Lung microvascular endothelial cell (primary cell): ENCODE measurements around the gene CNPY1. TPM values are rescaled to one million over a fixed set of nuclear protein-coding genes. Genes with fewer than 3 reads are reported as not detected.
"Not testable (repeated sequence)": the region's sequence is repeated elsewhere in the genome, so short reads cannot be mapped to it uniquely, and the experiment has no call there.

Experiments
- DNase-seq, 2 donors: peaks; one replicate each; pipeline versions ENCODE4 v3.0.0 to v3.0.0-alpha.2; 2010; ENCODE audit warnings: low read depth in 2 of 2
- total RNA-seq: library from RNA; depleted of rRNA; stranded (reverse); fragments of >200 nt; gene quantifications from 2 replicates; pipeline ENCODE4 v1.2.1, GENCODE V29; 2014

Gene CNPY1
- total RNA-seq, 1 donor from 2014 or later: not detected

DNA sequence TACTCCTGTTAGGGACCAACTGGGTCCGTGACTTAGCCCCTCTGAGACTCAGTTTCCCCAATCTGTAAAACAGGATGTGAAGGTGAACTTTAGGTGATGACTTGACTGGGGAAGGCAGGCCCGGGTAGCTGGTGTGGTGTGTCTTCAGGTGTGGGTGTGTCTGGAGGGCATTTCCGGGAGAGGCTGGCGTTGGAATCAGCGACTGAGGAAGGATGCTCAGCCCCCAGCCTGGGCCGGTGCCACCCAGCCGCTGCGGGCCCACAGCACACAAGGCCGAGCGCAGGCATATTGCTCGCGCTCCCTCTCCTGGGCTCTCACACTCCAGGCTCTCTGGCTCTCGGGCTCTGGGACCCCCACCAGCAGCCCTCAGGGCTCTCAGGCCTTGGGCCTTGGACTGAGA is 31.7 kb upstream of the CNPY1 start:
- DNase-seq: no peak

DNA sequence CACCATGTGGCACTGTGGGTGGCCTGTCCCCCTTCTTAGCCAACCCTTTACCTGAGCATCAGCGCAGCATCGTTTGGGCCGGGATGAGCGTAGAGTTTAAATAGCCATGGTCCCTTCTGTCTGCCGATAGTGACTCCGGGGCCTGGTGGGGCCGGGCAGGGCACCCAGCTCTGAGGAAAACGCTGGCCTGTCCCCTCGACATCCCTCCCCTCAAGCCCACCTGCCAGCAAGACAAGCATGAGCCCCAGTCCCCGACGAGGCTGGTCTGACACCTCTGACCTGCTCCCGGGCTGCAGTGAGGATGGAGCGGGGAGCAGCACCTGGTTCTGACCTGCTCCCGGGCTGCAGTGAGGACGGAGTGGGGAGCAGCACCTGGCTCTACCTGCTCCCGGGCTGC is 31.1 kb upstream of the CNPY1 start:
- no peak for DNase-seq

DNA sequence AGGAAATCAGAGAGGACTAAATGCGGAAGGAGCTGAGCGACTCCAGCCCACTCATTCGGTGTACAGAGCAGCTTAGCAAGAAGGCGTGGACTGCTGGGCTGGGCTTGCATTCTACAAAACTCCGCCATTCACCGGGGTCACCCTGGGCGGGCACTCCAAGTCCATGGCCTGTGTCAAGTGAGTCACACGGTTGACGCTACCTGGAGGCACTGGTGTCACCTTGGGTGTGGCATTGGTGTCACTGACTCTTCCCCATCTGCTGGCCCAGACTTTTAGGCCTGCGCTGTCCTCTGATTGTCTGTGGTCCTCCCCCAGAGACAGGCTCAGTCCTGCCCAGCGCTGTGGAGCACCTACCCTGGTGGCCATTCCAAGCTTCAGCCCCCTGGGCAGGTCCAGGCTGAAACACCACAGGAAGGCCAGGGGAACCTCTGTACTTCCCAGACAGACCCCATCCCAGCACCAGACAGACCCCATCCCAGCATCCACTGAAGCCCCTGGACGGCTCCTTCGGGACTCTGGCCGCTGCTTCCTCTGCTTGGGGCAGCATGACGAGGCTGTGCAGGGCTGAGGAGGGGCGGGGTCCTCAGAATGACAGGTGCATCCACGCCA is 30.6 kb upstream of the CNPY1 start:
- DNase-seq: no peak

DNA sequence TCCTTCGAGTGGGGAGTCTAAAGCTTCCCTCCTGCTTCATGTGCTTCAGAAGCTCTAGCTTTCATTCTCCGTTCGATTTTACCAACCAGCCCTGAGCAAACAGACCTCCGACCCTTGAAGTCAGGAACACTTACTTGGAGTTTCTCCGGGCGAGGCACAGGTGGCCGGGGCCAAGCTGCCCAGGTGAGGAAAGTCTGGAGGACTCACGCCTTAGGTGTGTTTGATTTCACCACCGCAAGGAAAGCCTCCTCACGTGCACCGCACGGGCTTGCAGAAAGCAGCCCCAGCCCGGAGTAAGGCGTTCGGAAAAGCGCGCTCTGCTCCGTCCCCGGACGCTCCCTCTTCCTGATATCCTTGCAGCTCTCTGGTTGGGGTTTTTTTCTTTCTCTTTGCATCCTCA is 30.1 kb upstream of the CNPY1 start:
- no peak for DNase-seq

DNA sequence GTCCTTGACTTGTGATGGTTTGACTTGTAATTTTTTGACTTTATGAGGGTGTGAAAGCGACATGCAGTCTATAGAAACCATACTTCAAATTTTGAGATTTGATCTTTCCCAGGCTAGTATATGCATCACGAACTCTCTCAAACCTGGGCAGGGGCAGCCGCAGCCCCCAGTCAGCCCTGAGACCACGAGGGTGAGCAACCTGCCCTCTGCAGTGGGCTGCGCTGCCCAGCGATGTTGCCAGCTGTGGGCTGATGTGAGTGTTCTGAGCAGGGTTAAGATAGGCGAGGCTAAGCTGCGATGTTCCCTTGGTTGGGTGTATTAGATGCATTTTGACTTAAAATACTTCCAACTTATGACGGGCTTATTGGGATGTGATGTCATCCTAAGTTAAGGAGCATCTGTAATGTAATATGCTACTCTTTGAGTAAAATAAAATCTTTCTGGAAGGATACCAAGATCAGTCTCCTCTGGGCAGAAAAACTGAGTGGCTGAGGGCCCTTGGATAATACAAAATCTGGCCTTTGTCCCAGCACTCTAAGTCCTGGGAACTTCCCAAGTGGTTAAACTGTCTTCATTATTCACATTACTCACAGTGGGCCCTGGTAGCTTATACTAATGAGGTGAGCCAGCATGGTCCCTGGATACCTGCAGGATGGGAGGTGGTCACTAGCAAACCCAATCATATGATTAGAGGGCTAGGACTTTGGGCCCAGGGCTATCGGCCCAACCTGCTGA is 28.4 kb upstream of the CNPY1 start:
- no peak for DNase-seq

DNA sequence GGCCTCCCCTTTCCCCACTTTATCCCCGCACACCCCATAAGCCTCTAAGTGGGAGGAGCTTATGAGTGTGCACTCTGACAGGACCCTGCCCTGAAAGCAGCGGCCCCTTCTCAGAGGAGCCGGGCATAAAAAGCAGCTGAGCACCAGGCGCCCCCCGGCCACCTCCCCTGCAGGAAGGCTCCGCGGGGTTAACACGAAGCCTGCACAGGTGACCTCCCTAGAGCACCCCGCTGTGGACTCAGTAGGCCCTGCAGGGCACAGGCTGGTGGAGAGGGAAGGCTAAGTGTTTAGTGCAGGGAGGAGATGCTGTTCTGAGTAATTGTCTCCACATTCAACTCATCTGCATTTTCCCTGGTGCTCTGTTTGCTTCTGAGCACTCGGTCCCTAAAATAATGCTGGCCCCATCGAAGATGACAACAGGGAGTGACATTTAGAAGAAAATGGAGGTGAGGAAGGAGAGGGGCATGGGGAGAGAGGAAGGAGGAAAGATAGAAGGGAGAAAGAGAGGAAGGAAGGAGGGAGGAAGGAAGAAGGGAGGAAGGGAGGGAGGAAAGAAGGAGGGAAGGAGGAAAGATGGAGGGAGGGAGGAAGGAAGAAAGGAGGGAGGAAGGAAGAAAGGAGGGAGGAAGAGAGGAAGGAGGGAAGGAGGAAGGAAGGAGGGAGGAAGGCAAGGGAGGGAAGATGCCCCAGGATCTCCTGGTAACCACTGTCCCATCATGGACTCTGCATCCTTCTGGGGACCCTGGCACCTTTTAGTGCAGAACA is 25.4 kb upstream of the CNPY1 start:
- DNase-seq: no peak

DNA sequence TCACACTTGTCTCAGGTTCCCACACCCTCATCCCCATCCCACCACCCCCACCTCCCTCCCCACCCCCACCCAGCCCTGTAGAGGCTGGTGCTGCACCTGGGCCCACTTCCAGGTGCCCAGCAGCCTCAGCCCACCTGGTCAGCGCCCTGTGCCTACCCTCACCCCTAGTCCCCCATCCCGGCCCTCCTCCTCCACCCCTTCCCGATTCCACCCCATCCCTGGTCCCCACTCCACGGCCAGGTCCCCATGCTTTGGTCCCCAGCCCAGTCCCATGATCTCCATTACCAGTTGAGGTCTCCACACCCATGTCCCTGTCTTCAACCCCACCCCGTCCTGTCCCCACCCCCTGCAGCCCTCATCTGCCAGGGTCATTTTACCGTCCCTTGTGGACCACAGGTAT is 24.6 kb upstream of the CNPY1 start:
- DNase-seq: no peak

DNA sequence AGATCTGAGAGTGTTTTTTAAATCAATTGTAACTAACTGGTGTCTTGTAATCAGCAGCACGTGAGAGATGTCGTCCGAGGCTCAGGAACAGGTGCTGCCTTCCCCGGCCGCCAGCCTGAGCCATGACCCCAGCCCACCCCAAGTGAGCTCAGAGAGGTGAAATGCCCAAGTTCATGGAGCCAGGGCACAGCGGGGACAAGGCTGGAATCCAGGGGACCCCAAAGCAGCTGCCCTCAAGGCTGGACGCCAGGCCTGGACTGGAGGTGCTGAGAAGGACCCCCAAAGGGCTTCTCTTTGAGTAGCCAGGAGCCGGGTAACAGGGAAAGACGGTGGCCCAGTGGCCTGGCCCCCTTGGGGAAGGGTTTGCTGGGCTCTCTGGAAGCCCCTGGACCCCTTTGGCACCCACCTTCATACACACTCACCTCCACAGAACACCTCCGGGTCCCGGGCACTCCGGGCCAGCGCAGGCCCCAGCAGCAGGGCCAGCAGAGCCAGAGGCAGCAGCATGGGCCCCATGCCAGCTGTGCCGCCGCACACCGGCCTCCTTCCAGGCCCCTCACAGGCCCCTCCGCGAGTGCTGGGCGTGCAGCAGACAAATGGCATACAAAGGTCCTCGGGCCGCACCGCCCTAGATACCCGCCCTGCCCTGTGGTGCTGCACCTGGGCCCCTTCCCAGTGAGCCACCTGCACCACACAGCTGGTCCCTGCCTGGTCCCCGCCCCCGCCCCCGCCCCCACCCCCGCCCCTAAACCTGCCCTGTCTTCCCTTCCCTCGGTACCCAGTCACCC is 24.0 kb upstream of the CNPY1 start:
- no peak for DNase-seq

DNA sequence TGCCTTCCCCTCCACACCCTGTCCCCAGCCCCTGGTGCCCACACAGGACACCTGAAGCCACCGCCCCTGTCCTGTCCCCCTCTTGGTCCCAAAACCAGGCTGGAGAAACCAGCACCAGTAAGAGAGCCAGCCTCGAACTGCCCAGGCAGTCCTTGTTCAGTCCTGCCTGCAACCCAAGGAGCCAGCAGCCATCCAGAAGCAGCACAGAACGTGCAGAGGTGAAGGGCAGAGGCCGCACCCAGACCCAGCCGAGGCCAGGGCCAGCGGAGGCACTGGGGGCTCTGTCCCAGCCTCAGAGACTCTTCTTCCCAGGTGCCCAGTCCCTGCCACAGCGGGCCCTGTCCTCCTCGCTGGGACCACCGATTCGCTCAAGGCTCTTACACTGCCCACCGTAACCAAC is 23.3 kb upstream of the CNPY1 start:
- no peak for DNase-seq

DNA sequence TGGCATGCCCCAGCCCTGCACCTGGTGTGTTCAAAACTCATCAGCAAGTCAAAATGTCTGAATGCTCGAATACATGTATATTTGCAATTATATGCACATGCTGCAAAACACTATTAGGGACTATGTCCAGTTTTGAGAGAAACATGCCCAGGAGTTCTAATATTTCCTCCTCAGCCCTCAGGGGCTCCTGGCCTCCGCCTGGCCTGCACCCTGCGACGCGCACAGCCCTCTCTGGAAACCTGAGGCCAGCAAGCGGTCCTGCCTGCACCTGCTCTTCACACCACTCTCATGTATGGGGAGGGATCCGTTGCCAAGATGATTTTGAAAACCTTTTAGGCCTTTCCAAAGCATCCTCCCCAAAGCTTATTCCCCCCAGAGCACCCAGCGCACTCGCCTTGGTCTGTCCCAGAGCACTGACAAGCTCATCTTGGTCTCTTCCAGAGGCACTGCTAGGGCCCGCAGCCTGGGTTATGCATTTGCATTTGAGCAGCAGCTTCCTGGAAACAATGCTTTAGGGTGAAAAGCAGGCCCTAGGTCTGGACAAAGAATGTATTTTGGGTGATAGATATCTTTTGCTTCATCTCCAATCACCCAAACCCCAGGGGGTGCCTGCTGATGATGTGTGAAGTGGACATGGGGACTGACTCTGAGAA is 22.6 kb upstream of the CNPY1 start:
- no peak for DNase-seq

DNA sequence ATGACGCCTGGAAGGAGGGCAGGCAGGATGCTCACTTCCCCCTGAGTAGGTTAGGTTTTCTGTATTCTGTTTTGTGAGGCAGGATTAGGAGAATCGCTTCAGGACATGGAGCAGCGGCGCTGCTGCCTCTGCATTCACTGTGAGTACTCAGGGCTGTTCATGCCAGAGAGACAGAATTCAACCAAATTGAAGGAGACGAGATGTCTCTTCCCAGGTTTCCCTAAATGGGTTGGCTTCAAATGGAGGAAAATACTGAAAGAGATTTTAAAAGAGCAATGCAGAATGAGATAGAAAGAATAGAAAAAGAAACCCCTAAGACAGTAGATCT is 21.9 kb upstream of the CNPY1 start:
- no peak for DNase-seq

DNA sequence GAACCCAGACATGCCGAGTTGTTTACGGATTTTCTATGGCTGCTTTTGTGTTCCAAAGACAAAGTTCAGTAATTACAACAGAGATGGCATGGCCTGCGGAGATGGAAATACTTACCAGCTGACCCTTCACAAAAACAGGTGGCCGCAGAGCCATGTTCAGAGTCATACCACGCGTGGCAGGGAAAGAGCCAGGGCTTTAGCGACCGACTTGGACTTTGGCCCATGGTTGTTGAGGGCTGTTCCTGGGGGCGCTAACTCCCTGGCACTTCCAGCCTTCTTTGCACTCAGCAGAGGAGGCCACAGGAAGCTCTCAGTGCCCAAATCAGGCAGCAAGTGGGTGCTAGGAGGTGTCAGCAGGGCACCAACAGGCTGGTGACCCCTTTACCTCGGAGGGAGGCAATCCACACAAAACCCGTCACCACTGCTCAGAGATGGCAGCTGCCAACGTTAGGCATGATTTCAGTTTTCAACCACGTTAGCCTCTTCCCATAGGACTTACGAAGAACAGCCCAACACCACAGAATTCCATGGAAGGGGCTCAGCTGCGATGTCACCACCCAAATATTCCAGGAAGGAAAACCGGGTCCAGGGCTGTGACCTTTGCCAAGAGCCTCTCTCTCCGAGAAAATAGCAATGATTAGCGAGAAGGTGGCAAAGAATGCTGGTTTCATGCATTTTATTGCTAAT is 21.4 kb upstream of the CNPY1 start:
- no peak for DNase-seq

DNA sequence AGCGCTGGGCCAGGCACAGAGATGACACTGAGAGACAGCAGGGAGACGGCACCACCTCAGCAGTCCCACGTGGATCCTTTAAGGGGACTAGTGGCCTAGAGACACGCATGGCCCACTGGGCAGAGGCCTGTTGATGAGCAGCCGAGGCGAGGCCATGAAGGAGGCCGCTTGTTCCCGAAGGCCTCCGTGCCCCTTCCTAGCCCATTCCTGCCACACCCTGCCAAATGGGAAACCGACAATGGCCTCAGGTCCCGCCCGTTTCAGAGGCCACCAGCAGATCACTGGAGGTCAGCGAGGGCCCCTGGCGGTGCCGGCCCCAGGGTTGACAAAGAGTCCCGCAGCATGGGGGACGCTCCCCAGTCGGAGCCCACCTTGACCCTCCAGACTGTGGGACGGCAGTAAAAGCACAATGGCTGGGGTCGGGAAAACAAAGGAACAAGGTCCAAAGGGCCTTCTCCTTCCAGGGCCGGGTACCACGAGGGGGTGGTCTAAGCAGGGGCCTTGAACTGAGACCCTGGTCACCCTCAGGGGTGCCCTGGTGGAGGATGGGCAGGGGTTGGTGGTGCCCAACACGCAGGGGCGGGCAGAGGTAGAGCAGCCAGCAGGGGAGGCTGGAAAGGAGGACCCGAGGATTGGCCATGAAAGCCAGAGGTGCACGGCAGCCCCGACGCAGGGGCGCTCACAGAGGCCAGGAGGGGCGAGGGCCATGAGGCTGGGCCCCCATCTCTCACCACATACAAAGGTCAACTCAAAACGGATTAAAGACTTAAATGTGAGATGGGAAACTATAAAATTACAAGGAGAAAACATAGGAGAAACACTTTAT is 19.9 kb upstream of the CNPY1 start:
- DNase-seq: no peak

DNA sequence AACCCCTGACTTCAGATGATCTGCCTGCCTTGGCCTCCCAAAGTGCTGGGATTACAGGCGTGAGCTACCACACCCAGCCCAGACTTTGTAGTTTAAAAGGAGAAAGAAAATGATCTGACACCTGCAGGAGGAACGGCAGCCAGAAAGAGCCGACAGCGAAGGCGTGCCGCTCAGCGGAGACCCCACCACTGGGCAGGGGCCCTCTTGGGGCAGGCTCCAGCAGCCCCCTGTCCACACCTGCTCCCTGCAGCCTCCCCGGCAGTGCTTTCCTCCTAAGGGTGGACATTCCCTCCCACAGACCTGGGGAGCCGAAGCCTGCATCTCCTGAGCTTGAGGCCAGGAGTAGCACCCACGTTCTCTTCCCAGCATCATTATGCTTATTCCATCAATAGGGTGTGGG is 19.2 kb upstream of the CNPY1 start:
- no peak for DNase-seq

DNA sequence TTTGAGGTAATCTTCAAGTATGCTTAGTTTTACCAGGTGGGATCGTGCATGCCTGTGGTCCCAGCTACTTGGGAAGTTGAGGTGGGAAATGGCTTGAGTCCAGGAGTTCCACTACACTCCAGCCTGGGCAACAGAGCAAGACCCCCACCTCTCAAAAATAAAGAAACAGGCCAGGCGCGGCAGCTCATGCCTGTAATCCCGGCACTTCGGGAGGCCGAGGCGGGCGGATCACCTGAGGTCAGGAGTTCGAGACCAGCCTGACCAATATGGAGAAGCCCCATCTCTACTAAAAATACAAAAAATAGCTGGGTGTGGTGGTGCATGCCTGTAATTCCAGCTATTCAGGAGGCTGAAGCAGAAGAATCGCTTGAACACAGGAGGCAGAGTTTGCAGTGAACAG is 16.6 kb upstream of the CNPY1 start:
- not testable (repeated sequence) for DNase-seq

DNA sequence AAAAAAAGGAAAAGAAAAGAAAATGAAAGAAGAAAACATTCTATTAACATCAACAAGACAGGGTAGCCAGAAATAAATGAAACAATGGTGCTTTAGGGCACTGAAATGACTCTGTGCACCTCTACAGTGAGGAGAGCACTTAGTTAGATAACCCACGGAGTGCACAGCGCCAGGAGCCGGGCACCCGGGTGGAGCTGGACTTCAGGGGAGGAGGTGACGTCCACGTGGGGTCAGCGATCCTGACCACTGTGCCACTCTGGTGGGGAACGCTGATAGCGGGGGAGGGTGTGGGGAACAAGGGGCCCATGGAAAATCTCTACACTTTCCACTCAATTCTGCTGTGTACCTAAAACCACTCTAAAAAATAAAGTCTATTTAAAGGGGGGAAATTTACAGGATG is 15.7 kb upstream of the CNPY1 start:
- no peak for DNase-seq

DNA sequence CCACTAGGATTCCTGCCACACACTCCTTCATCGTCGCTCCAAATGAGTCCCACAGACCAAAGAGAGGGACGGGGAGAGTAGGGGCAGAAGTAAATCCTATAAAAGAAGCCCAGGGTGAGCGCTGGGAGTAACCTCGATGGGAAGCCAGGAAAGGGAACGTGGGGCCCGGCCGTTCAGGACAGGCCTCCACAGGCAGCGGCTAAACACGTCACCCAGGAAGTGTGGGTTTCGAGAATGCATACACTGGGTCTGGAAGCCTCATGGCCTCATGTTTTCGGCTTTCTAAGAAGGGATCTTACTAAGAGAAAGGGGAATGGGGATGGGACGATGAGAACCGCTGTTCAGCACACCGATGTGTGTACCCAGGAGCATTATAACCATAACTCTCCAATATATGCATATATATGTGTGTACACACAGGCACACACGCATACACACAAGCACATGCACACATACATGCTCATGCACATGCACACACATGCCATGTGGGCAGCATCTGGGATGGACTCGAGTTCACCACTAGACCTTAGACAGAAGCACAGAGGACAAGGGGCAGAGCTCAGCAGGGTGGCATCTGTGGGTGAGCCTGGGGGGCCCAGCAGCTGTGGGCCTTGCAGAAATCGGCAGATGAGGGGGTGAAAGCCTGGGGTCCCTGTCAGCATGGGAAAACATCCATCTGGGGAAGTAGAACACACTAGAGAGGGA is 14.8 kb upstream of the CNPY1 start:
- no peak for DNase-seq

DNA sequence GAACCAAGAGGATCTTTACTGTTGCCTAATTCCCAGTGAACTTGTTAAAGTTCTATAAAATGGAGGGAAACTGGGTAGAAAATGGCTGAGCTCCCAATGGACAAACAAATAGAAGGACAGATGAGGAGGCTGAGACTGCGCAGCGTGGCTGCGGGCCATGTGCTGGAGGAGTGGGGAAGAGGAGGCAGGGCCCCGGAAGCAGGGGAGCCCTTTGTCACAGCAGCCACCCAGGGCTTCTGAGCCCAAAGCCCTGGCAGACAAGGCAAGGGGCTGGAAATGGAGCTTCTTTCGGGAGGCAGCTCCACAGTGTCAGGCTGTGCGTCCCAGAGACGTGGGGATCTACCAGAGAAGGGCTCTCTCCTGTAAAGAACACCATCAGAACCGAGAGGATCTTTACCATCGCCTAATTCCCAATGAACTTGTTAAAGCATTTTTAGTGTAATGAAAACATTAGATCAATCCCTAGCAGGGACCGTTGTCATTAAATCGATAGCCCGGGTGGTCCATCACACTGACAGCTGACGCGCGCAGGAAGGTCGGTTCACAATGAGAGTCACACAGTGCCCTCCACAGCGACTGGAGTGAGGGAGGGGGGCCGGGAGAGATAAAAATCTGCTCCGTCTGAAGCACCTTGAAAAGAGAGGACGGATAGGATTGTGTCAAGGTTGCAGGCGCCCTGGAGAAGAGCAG is 14.0 kb upstream of the CNPY1 start:
- DNase-seq: no peak

DNA sequence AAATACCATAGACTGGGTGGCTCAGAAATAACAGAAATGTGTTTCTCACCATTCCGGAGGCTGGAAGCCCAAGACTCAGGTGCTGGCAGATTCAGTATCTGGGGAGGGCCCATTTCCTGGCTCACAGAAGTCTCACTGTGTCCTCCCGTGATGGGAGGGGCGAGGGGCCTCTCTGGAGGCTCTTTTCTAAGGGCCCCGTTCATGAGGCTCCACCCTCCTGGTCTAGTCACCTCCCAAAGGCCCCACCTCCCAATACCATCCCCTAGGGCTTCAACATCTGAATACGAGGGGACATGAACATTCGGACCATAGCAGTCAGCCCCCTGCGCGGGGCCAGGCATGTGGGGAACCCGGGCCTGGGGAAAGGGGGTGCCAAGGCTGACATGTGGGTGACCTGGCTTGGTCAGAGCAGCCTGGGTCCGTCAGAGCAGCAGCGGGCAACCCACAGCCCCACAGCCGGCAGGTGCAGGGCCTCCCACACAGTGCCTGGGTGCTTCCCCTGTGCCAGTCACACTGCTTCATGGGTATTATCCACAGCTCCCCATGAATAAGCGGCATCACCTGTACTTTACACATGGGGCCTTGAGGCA is 13.3 kb upstream of the CNPY1 start:
- no peak for DNase-seq
